Stimulated activated CD8-positive, alpha-beta memory T cell treated with anti-CD3 and anti-CD28 coated beads, Interleukin-7, amount 100 ng/mL, for 48 hours (primary cell): ENCODE measurements around the gene PMVK.
A peak's percentile ranks its signal among the peaks of the same experiment; 100 is the strongest.

Source experiments
- DNase-seq, 2 donors: peaks; one replicate each; pipeline ENCODE4 v3.0.0-alpha.2; 2020; ENCODE audit warnings: low read depth in 1 of 2; ENCODE audit errors: extremely low read depth in 1 of 2

PMVK gene

GRCh38 chr1:154967331-154967950 lies 30.9 kb upstream of the PMVK start:
- no peak for DNase-seq

GRCh38 chr1:154966111-154966510 lies 29.6 kb upstream of the PMVK start:
- no peak for DNase-seq

DNA sequence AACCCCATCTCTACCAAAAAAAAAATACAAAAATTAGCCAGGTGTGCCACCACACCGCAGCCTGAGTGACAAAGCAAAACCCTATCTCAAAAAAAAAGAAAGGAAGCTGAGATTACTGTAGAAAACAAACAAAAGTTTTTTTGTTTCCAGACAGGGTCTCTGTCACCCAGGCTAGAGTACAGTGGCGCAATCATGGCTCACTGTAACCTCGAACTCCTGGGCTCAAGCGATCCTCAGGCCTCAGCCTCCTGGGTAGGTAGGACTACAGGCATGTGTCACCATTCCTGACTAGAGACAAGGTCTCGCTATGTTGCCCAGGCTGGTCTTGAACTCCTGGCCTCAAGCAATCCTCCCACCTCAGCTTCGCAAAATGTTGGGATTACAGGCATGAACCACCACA lies 27.8 kb upstream of the PMVK start:
- DNase-seq = no peak

DNA sequence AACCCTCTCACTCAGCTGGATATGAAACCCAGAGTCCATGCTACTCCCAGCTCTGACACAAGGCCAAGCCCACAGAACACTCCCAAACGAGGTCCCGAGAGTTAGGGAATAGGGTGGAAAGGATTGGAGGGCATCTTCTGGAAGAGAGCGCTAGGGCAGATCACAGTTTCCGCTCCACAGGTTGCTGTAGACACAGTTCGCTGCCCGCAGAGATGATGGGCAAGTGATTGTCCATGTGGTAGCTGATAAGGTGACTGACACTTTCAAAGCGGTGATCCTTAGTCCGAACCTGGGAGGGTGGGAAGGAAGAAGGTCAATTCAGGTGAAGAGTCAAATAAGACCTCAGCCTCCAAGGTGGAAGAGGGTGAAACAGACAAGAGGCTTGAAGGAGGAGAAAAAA lies 27.1 kb upstream of the PMVK start:
- no peak for DNase-seq

DNA sequence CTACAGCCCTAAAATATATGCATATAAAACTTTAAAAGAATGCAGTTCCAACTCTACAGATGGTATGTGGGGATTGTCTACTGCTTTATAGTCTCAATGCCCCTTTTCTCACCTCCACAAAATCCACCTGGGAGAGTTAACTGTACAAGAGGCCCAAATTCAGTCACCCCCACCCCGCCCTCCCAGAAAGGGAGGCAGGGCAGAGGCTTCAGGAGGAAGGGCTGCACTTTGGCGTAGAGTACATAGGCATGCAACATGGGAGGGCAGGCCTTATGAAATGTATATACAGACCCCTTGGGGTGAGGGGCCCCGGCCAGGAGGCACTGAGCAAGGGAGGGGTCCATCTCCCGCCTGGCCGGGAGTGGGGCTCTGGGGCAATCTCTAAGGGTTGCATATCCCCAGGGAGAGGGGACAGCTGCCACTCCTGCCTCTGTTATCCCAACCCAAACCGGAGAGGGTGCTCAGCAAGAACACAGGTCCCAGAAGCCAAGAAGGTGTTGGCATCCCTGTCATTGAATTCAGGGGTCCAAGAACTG lies 26.3 kb upstream of the PMVK start:
- DNase-seq = no peak

DNA sequence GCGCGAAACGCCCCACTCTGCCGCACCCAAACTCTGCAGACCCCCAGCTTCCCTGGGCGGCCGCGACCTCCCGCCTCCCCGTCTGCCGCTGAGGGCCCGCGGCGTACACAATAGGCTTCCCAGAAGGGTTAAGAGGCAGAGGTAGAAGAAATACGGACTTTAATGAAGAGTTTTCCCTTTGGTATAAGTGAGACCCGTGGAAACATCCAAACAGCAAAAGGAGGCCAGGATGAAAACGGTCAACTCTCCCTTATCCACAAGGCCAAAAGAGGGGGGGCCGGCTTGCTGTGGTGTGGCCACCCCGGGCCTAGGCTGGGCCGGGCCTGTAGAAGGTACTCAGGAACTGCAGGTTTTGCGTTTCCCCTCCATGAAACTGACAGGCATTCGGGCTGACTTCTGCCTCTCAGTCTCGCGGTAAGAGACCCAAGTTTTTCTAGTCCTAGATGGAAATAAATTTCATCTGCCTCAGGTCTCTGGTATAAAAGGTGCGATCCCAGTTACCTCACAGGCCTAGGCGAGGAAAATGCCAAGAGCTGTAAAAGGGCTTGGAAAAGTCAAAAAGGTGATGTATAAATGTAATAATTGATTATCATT lies 25.7 kb upstream of the PMVK start:
- no peak for DNase-seq

DNA sequence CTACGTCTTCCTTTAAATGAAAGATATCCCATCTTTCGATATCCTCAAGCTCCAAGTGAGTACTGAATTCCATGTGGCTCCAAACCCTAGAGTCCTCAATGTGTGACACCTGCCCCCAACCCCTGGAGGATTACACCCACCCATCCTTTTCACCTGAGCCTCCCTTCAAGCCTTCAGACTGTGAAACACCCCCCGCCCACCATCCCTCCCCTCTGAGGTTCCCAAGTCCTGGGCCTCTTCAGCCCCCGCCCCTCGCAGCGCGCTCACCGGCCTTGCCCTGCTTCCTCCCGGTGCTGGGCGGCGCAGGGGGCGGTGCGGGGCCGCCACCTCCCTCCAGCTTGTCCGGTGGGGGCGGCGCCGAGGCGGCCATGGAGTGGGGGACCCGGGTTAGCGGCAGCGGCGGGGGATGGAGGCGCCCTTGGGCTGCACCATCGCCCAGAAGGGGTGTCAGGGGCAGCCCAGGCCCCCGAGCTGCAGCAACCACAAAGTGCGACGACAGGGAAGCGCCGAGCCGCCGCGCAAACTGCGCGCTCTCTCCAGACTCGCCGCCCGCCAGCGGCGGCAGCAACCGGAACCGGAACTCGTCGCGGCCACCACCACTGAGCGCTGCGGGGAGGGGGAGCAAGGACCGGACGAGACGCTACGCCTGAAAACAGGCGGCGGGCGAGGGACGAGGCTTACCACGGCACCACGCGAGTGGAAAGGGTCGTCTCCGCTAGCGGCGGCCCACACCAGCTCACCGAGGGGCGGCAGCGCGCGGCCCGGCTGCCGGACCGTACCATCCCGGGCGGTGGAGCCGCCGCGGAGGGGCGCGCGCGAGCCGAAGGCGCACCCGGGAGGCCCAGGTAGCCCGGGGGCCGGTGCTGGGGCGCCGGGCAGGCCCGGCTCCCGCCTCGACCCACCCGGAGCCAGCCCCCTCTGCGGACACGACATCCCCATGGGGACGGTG lies 25.0 kb upstream of the PMVK start, which contains the start of gene PYGO2:
Gene PYGO2, minus strand, starts transcription at position 576 of the 949 bp plus-strand sequence. Its CDS starts 206 bp downstream, at position 370.
- peak; percentile 68 to 82 for DNase-seq

DNA sequence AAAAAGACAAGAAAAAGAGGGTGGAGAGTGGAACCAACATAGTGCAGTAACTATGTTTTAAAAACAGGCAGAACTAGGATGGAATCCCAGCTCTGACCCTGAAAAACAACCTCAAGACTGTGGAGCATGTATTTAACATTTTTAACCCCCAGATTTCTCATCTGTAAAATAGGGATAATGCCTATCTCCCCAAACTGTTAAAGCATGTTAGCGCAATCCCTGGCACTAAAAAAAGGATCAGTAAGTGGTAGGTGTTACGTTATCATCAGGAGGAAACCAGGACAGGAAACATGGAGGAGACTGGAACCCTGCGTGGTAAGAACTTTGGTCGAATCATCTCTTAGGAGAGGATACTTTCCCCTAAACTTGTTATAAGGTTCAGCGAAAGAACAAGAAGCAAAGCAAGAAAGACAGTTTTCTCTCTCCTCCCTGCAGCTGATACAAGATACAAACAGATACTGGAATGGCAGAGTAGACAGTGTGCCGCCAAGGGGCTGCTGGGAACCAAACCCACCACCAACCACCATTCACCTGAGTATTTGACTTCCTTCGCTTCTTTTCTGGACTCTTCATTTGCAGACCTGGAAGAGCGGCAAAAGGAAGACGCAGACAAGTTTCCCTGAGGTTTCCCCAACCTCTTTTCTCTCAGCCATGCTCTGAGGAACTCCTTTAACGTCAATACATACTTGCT lies 24.1 kb upstream of the PMVK start:
- no peak for DNase-seq

GRCh38 chr1:154959426-154959780 lies 22.9 kb upstream of the PMVK start:
- no peak for DNase-seq

GRCh38 chr1:154958681-154959425 lies 22.3 kb upstream of the PMVK start:
- no peak for DNase-seq

GRCh38 chr1:154958036-154958435 lies 21.5 kb upstream of the PMVK start:
- no peak for DNase-seq

- no peak for DNase-seq
Measured at GRCh38 chr1:154957091-154957657, 20.7 kb upstream of the PMVK start.

DNA sequence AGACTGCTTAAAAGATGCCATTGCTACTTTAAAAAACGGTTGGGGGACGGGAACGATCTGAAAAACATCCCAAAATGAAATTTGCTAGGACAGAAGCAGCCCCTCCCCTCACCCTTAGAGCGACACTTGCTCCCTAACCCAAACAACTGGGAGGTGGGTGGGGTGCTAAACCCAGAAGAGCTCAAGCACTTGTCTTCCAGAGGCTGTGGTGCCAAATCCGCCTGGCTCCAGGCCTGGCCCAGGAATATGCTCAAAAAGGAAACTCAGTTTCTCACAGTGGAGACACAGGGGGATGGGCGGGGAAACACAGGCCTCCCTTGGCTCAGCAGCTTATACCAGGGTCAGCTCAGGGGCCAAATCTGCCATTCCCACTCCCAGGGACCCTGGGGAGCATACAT lies 20.0 kb upstream of the PMVK start:
- no peak for DNase-seq

DNA sequence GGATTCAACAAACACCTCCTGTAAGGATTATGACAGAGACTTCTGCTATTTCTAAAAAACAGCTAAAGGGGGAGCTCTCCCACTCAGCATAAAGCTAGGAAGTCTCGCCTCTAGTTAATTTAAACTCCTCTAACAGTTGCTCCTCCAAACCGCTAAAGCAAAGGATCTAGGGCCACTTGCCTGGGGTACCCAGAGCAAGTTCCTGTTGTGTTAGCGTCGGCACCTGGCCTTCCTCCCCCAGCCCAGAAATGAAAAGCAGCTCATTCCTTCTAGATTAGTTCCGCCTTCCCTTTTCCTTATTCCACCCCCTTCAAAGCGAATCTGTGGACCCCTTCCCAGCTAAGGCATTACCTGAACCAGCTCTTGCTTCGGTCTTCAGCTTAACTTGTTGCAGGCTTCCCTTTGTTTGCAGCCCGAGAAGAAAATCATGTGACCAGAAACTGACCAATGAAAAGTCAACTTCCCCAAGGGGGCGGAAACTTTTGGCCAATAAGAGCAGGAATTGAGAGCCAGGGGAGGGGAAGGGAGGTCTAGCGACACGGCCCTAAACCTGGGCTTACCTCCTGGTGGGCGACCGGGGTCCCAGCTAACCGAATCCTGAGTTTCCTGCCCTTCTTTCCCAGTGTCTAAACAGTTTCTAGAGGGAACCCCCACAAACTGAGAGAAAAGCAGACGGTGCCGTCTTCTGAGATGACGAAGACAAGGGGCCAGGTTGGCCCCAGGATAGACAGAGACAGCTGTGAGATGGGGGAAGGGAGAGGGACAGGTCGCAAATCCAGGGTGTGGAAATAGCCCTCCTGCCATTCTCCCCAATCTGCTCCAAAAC lies 19.4 kb upstream of the PMVK start, which contains the start of gene PBXIP1:
Gene PBXIP1, minus strand, starts transcription at position 382 of the 826 bp plus-strand sequence. CDS start 2,378 bp downstream, outside the sequence.
- peak; percentile 42 to 61 for DNase-seq

- DNase-seq = peak; percentile 53 to 79
Measured at GRCh38 chr1:154955039-154955717, 18.7 kb upstream of the PMVK start.

GRCh38 chr1:154954541-154954940 lies 18.0 kb upstream of the PMVK start:
- no peak for DNase-seq

DNA sequence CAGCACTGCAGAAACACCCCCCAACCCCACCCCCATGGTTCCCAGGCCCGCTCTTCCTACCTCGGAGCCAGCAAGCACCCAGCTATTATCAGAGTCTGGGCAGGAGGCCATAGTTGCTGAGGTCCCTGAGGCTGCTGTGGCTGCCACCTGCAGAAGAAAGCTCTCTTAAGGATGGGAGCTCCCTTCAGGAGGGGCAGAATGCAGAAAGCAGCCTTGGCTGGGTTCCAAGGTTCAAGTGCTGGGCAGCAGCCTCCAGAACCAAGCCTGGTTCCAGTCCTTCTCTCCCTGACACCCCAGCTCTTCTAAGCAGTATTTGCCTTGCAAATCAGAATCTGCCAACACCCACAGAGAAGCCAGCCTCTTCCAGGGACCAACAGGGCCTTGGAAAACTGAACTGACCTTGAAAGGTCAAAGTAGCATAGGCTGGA lies 17.1 kb upstream of the PMVK start:
- DNase-seq = no peak

- DNase-seq = no peak
Measured at GRCh38 chr1:154952664-154953063, 16.1 kb upstream of the PMVK start.
